GM21381 (cell line): ENCODE measurements around the gene LMBR1.
"Not testable (repeated sequence)": the region's sequence is repeated elsewhere in the genome, so short reads cannot be mapped to it uniquely, and the experiment has no call there.

Experiments
- ATAC-seq: cut with Tn5 transposase; IDR thresholded peaks from one replicate; pipeline ENCODE4 v1.9.1; 2021; ENCODE audit warnings: mild to moderate bottlenecking, moderate library complexity; ENCODE audit not compliant: unreplicated experiment

The LMBR1 gene

DNA sequence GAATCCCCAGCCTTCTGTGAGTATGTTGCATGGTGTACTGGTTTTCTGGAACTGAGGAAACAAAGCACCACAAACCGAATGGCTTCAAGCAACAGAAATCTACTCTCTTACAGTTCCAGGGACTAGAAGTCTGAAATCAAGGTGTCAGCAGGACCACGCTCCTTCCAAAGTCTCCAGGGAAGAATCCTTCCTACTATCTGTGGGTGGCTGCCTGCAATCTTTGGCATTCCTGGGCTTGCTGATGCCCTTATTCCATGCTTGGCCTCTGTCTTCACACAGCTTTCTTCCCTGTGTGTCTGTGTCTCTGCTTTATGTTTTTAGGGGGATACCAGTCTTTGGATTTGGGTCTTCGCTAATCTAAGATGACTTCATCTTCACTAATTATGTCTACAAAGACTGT, 81.3 kb downstream of the LMBR1 start:
- ATAC-seq = no peak

GRCh38 chr7:156803656-156804055, 89.3 kb downstream of the LMBR1 start:
- ATAC-seq = not testable (repeated sequence)

GRCh38 chr7:156802214-156802613, 90.8 kb downstream of the LMBR1 start:
- no peak for ATAC-seq

DNA sequence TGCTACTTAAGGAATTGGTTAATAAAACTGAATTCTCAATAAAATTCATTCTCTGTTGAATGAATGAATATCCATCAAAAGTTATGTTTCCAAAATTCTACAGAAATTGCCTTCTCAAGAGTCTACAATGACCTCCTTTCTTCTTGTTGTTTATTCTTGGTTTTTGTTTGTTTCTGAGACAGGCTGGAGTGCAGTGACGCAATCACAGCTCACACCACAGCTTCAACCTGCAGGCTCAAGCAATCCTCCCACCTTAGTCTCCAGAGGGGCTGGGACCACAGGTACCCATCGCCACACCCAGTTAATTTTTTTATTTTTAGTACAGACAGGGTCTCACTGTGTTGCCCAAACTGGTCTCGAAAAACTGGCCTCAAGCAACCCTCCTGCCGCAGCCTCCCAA, 97.6 kb downstream of the LMBR1 start:
- ATAC-seq = no peak

DNA sequence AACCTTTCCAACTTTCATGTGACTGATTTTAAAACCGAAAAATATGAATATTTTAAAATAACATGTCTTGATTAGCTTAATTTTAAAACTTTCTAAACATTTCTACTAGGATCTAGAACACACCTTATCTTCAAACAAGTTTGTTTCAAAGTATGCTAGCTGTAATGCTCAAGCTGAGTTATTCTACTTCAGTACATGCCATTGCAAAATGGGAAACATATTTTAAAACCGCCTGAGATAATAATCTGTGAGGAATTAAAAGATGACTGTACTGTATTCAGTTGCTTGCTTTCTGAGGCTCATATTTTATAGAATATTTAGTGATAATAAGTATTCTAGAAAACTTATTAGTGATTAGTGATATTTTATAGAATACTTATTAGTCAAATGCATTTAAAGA, 99.6 kb downstream of the LMBR1 start:
- no peak for ATAC-seq

DNA sequence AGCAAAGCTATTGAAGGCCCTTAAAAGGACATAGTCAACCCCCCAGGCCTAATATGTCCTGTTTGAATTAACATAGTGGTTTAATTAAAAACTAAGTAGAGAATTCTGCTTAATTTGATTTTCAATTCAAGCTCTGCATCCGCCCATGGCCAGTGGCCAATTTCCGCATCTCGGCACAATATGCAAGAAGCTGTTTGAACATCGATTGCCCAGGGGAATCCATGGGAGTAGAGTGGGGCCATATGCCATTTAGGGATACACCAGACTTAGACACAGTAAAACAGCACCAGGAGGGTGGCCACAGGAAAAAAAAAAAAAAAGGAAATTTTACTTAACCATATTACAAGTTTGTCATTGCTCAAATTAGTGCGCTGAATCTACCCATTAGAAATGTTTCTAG, 100.4 kb downstream of the LMBR1 start:
- ATAC-seq = no peak

GRCh38 chr7:156791241-156791640, 101.7 kb downstream of the LMBR1 start:
- no peak for ATAC-seq

DNA sequence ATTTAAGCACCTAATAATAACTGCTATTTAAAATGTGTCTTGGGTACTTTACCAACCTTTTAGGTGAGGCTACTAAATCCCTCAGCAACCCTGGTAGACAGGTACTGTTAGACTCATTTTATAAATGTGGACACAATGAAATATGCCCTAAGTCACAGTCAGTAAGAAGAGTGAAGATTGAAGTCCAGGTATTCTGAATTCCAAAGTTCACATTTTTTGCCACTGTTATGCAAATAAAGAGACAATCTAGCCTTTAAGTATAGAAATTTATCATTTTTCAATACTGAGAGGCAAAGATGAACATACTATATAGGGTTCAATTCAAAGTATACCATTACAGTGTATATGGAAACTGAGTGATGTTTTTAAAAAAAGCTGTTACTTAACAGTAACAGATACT, 102.7 kb downstream of the LMBR1 start:
- ATAC-seq = no peak

GRCh38 chr7:156785998-156786543, 106.9 kb downstream of the LMBR1 start:
- no peak for ATAC-seq

DNA sequence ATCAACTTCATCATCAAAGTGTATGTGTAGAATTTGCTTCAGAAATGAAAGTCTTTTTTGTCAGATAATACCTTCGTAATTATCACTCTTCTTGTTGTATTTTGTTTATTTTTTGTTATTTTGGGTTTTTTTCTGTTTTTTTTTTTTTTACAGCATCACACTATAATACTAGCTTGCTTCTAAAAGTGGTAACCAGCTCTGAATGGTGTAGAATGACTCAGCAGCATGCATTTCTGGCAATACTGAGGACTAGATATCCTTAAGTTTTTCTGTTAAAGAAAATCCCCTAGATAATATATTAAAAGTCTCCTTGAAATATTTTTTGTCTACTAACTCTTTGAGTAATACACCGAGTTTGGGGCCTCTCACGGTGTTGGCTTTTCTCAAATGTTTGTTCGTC, 109.1 kb downstream of the LMBR1 start:
- no peak for ATAC-seq

DNA sequence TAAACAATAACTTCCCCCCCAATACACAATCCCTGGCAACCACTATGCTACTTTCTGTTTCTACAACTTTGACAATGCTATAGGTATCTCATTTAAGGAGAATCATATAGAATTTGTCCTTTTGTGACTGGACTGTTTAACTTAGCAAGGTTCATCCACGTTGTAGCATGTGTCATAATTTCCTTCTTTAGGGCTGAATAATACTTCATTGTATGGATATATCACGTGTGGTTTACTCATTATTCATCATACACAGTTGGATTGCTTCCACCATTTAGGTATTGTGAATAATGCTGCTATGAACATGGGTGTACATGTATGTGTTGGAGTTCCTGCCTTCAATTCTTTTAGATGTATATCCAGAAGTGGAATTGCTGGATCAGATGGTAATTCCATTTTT, 111.0 kb downstream of the LMBR1 start:
- no peak for ATAC-seq

- ATAC-seq = peak; percentile 89
Observed at GRCh38 chr7:156780724-156781455, 112.1 kb downstream of the LMBR1 start.

GRCh38 chr7:156778668-156779067, 114.3 kb downstream of the LMBR1 start:
- ATAC-seq = no peak

DNA sequence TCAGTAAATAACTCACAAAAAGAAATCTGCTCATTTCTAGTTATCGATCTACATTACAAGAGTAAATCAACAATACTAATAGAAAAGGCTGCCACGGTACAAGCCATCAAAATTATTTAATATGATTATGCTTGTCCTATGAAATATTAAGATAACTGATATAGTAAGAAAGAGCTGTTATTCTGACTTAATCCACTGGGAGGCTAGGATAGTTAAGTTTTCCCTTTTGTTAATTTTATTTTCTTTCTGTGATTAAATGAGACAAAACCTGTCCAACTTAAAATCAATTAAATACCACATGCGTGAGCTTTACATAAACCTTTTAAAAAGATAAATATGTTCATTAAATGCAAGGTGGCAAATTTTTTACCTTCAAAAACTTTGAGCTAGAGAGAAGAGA, 114.8 kb downstream of the LMBR1 start:
- ATAC-seq = no peak

GRCh38 chr7:156777364-156778069, 115.5 kb downstream of the LMBR1 start:
- ATAC-seq = no peak

DNA sequence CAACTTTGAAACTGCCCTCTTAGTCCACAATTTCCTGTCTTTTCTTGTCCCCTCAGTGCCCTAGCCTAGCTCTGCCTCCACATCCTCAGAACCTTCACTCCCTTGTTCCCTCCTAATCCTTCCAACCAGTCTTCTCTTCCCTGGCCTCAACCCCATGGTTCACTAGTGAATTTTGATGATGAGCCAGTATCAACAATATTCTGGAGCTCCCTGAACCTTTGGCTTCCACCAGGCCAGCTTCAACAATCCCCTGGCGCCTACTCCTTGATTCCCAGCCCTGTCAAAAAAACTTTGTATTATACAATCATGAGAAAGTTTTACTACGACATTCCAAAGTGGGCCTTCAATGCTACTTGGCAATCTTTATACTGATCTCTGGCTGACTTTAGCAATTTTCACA, 116.5 kb downstream of the LMBR1 start:
- no peak for ATAC-seq

DNA sequence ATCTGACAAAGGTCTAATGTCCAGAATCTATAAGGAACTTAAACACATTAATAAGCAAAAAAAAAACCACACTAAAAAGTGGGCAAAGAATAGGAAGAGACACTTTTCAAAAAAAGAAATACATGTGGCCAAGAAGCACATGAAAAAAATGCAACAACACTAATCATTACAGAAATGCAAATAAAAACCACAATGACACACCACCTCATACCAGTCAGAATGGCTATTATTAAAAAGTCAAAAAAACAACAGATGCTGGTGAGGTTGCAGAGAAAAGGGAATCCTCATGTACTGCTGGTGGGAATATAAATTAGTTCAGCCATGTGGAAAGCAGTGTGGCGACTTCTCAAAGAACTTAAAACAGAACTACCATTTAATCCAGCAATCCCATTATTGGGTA, 119.0 kb downstream of the LMBR1 start:
- ATAC-seq = no peak

DNA sequence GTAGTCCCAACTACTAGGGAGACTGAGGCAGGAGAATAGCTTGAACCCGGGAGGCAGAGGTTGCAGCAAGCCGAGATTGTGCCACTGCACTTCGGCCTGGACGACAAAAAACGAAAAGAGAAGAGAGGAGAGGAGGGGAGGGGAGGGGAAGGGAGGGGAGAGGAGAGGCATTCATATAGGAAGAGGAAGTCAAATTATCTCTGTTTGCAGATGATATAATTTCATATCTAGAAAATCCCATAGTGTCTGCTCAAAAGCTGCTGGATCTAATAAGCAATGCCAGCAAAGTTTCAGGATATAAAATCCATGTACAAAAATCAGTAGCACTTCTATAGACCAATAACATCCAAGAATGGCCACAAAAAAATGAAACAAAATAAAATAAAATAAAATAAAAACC, 120.3 kb downstream of the LMBR1 start:
- no peak for ATAC-seq

DNA sequence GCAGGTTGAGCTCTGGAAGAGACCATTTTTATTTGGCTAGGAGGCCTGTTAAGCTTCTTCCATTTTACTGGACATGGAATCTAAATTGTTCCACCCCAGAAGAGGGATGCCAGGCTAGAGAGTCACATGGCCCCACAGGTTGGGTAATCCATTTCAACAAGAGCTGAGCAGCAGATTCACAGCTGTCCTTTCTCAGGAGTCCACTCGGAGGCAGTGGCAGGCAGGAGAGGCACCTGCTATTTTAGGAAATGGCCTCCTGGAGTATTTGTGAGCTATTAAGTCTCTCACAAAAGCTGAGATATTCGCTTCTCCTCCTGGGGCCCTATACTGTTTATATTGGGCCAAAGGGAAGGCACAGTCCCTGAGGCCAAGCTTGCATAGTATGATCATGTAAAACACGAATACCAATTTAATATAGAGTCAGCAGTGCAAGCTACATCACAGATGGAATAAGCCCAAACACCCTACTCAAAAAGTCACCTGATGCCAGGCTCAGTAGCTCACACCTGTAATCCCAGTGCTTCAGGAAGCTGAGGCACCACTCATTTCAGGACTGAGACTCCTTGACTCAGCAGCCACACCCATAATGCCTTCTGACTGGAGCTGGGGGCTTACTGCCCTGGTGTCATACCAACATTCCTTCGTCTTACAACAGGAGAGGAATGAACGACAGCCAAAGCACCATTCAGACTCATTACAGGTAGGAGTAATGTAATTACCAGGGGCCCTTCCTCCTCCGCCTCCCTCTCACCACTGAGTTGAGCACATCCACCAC, 124.1 kb downstream of the LMBR1 start:
- ATAC-seq = no peak

DNA sequence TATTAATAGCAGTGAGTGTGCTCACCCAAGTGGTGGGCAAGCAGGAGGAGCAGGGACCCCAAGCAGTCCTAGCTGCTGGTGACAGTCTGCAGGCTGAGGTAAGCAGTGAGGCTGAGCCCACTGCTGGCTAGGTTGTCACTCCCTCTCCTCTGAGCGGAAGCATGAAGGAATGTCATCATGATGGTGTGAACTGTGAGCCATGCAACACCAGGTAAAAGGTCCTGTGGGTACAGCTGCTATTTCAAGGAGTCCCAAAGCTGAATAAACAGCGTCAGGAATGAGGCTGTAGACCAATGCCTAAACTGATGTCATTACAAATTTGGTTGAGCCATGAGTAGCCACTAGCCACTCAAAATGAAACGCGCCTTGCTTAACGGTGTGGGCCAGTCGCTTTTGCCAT, 126.3 kb downstream of the LMBR1 start:
- ATAC-seq = no peak

DNA sequence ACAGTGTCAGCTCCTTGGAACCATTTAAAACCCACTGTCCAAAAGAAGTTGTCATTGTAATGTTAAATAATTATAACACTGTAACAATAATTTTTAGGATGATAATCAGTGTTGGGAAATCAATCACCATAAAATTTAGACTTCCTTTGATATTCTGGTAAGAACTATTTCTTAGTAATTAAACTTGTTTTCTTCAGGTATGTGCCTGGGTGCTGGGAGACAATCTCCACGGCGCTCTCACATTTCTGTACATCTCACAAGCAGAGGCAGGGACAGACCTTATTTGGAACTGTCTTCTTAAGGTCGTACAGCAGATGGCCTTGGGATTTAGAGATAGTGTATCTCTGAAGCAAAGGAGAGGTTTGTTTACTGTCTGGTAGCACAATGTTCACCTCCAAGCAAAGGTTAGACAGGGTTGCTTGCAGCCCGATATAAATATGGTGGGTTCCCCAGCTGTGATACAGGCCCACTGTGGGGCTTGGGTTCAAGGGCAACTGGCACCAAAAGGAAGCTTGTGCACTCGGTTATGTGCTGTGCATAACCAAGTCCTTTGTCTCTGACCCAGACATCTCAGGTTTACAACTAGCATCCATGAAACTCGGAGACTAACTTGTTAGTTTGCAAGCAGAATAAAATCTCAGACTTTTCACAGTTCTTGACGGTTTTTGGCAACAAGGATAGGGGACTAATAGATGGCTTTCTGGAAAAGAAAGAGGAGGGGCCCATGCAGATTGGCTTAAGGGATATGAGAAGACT, 126.9 kb downstream of the LMBR1 start:
- ATAC-seq = no peak
